Gastroesophageal sphincter (tissue), 4 donors: Measurements from ENCODE around the gene BCR. TPM values are rescaled to one million over a fixed set of nuclear protein-coding genes. Genes with fewer than 3 reads are reported as not detected.

Experiments
- ATAC-seq: fragments of 150-250 bp; one replicate; pipeline ENCODE4 v1.9.1; 2016; ENCODE audit warnings: mild to moderate bottlenecking, moderate library complexity
- H3K27ac ChIP-seq, 4 donors: fragments of 200-600 bp; sonication (generic) in 3 of 4; 1 replicate in 3 of 4; 2 replicates in 1 of 4; pipeline ENCODE4 v1.5.1; 2016 to 2019
- H3K27me3 ChIP-seq: fragments of 200-600 bp; sonication (generic); one replicate; pipeline ENCODE4 v1.5.1; 2019
- H3K36me3 ChIP-seq, 2 donors: fragments of 200-600 bp; sonication (generic); one replicate each; pipeline ENCODE4 v1.5.1; 2019; ENCODE audit warnings: control low read depth in 1 of 2
- H3K4me1 ChIP-seq, 3 donors: fragments of 200-600 bp; sonication (generic); 1 replicate in 2 of 3; 2 replicates in 1 of 3; pipeline ENCODE4 v1.5.1; 2016 to 2019; ENCODE audit warnings: control low read depth in 2 of 3
- H3K4me3 ChIP-seq, 2 donors: fragments of 200-600 bp; sonication (generic); one replicate each; pipeline ENCODE4 v1.5.1; 2019; ENCODE audit warnings: mild to moderate bottlenecking in 1 of 2, moderate library complexity in 1 of 2
- H3K9me3 ChIP-seq, 3 donors: fragments of 200-600 bp; sonication (generic); one replicate each; pipeline ENCODE4 v1.5.1; 2017 to 2019; ENCODE audit warnings: control low read depth in 2 of 3
- CTCF ChIP-seq, 4 experiments: fragments of 200-600 bp in 2 of 4; fragments of 450-650 bp in 2 of 4; sonication (generic) in 1 of 4; IDR thresholded peaks; one replicate each; pipeline ENCODE4 v1.5.1; 2017 to 2019; ENCODE audit warnings: antibody characterized with exemption in 4 of 4, mild to moderate bottlenecking in 2 of 4, moderate library complexity in 2 of 4
- EP300 ChIP-seq: sonication (generic); formaldehyde crosslinking; IDR thresholded peaks from one replicate; pipeline ENCODE4 v1.6.1; 2017; ENCODE audit warnings: antibody characterized with exemption, mild to moderate bottlenecking
- POLR2A ChIP-seq, 2 donors: fragments of 450-650 bp; IDR thresholded peaks; one replicate each; pipeline ENCODE4 v1.6.1; 2017; ENCODE audit warnings: antibody characterized with exemption in 2 of 2, mild to moderate bottlenecking in 2 of 2, moderate library complexity in 1 of 2
- POLR2AphosphoS5 ChIP-seq: sonication (generic); formaldehyde crosslinking; IDR thresholded peaks from one replicate; pipeline ENCODE4 v1.6.1; 2017; ENCODE audit warnings: antibody characterized with exemption
- WGBS, 2 donors: methylation state at CpG; one replicate each; pipeline ENCODE4 v1.1.5; 2018; ENCODE audit warnings: low coverage in 1 of 2; 5-methylcytosine and 5-hydroxymethylcytosine counted together
- total RNA-seq, 4 donors: library from RNA; depleted of rRNA; stranded (reverse); fragments of >200 nt; gene quantifications; one replicate each; pipeline ENCODE4 v1.1.0, GENCODE V29; 2016

The BCR gene
- total RNA-seq, 4 donors from 2014 or later = 39.2 to 81.1 (median 46.2) TPM

DNA sequence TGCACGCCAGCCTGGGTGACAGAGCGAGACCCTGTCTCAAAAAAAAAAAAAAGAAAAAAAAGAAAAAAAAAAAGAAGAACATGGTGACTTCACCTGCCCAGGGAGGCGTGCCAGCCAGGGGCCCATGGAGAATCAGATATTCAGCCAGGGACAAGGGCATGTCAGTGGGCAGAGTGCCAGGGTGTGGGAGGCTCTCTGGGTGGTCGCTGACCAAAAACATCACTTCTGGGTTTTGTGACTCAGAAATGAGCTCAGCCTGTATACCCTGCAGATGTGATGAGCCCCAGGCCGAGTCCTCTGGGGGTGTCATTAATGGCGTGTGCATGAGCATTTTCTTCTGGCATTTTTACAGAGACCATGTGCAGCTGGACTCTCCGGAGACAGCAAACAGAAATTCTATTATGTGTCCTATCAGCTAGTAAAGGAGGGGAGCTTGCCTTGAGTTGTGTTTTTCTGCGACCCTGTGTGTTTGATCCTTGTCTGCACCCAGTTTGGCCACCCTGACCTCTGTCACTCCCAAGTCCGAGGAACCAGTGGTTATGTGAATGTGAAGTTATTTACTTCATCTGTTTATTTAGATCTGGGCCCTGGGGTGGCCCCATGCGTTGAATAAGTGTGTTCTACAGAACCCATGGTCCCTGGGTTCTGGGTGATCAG lies 53.6 kb downstream of the BCR start:
- Histone ChIP-seq H3K27me3 (no peaks in the 10 kb centered on the region), H3K9me3 (peaks cover 0 to 8% (median 0%) of the 10 kb centered on the region in 3 donors), H3K4me1 (peaks cover 0 to 84% (median 29%) of the 10 kb centered on the region in 3 donors), H3K4me3 (no peak overlapping the region), H3K36me3 (no peaks in the 10 kb centered on the region), H3K27ac (no peak overlapping the region)
- TF ChIP-seq POLR2AphosphoS5 (peak; percentile 40), POLR2A (IDR thresholded peaks at IDR 0.05) (no peak), CTCF (IDR thresholded peaks at IDR 0.05) (no peak), EP300 (no peak)
- 51 to 60% methylated on average over 4 to 6 of the region's 10 CpGs for WGBS, 2 donors
- ATAC-seq = no peak

- no peaks in the 10 kb centered on the region for H3K36me3 ChIP-seq
- 88 to 95% methylated on average over 4 to 6 of the region's 19 CpGs for WGBS, 2 donors
- H3K4me1 ChIP-seq = peaks cover 0 to 84% (median 29%) of the 10 kb centered on the region in 3 donors
- TF ChIP-seq POLR2A (IDR thresholded peaks at IDR 0.05) = no peak
- TF ChIP-seq CTCF (IDR thresholded peaks at IDR 0.05) = no peak
- no peak for TF ChIP-seq EP300
- no peak for TF ChIP-seq POLR2AphosphoS5
- ATAC-seq = no peak
- H3K27me3 ChIP-seq = no peaks in the 10 kb centered on the region
- H3K4me3 ChIP-seq = no peak overlapping the region
- H3K9me3 ChIP-seq = peaks cover 0 to 1% (median 0%) of the 10 kb centered on the region in 3 donors
- H3K27ac ChIP-seq = no peak overlapping the region
Measured at GRCh38 chr22:23234409-23235161, 54.3 kb downstream of the BCR start.

- Histone ChIP-seq H3K4me1 (peaks cover 0 to 82% (median 29%) of the 10 kb centered on the region in 3 donors), H3K27me3 (no peaks in the 10 kb centered on the region), H3K4me3 (no peak overlapping the region), H3K9me3 (no peaks in the 10 kb centered on the region), H3K27ac (no peak overlapping the region), H3K36me3 (no peaks in the 10 kb centered on the region)
- TF ChIP-seq POLR2AphosphoS5 = no peak
- TF ChIP-seq POLR2A (IDR thresholded peaks at IDR 0.05) = no peak
- TF ChIP-seq EP300 = no peak
- TF ChIP-seq CTCF (IDR thresholded peaks at IDR 0.05) = no peak
- no peak for ATAC-seq
- 100% methylated on average over 2 of the region's 3 CpGs; no CpG with 5 or more reads in 1 of the 2 donors for whole genome bisulfite sequencing, 2 donors
Measured at GRCh38 chr22:23235425-23235824, 55.1 kb downstream of the BCR start.

DNA sequence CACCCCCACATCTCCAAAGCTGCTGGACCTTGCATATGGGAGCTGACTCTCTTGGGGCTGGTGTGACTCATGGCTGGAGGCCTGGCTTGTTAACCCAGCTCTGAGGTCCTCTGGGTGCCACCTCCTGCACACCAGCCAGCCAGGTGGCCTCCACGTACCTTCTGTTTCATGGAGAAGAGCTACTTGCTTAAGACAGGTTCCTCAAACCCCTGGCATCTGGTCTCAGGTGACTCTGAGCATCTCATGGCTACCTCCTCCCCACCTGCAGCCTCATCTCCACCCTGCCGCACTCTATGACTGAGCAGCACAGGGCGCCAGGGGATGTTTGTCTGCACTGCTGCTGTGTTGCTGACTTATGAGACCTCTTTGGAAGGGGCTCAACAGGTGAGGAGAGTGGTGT lies 55.7 kb downstream of the BCR start:
- TF ChIP-seq POLR2AphosphoS5 = no peak
- TF ChIP-seq POLR2A (IDR thresholded peaks at IDR 0.05) = no peak
- no peak for TF ChIP-seq EP300
- no peak for TF ChIP-seq CTCF (IDR thresholded peaks at IDR 0.05)
- Histone ChIP-seq H3K4me1 (peaks cover 0 to 77% (median 29%) of the 10 kb centered on the region in 3 donors), H3K27ac (peak overlapping the region in 1 of 4 donors; percentile 51)

More for the DNA sequence above, 55.7 kb downstream of the BCR start:
- H3K4me3 ChIP-seq = no peak overlapping the region
- H3K9me3 ChIP-seq = no peaks in the 10 kb centered on the region
- H3K27me3 ChIP-seq = no peaks in the 10 kb centered on the region
- 100% methylated on average over 2 of the region's 3 CpGs; no CpG with 5 or more reads in 1 of the 2 donors for WGBS, 2 donors
- no peaks in the 10 kb centered on the region for H3K36me3 ChIP-seq
- ATAC-seq = no peak
